ENCODE data around the gene DRAXIN.

DRAXIN gene

GRCh38 chr1:11668516-11668915, 23.0 kb upstream of the DRAXIN start:
- no peak for DNase-seq (ENCODE audit: low read depth in 2 of 2)
- TF ChIP-seq CTCF (IDR thresholded peaks at IDR 0.05; ENCODE audit: low read depth, low read length): no peak
- no peak overlapping the region for H3K4me3 ChIP-seq (replicated peaks in 1 of 2; ENCODE audit: low read depth in 2 of 2, low read length in 2 of 2)

GRCh38 chr1:11670747-11671146, 20.8 kb upstream of the DRAXIN start:
- no peak for DNase-seq (ENCODE audit: low read depth in 2 of 2)
- no peak for TF ChIP-seq CTCF (IDR thresholded peaks at IDR 0.05; ENCODE audit: low read depth, low read length)
- H3K4me3 ChIP-seq (replicated peaks in 1 of 2; ENCODE audit: low read depth in 2 of 2, low read length in 2 of 2): no peak overlapping the region

- DNase-seq (ENCODE audit: low read depth in 2 of 2): no peak
- no peak for TF ChIP-seq CTCF (IDR thresholded peaks at IDR 0.05; ENCODE audit: low read depth, low read length)
- no peak overlapping the region for H3K4me3 ChIP-seq (replicated peaks in 1 of 2; ENCODE audit: low read depth in 2 of 2, low read length in 2 of 2)
These were observed 20.3 kb upstream of the DRAXIN start for GRCh38 chr1:11671205-11671543.

- no peak for DNase-seq (ENCODE audit: low read depth in 2 of 2)
- no peak for TF ChIP-seq CTCF (IDR thresholded peaks at IDR 0.05; ENCODE audit: low read depth, low read length)
These were observed 19.8 kb upstream of the DRAXIN start for GRCh38 chr1:11671544-11672286.

GRCh38 chr1:11673089-11673769, 18.3 kb upstream of the DRAXIN start:
- no peak for TF ChIP-seq CTCF (IDR thresholded peaks at IDR 0.05; ENCODE audit: low read depth, low read length)
- no peak for DNase-seq (ENCODE audit: low read depth in 2 of 2)
- no peak overlapping the region for H3K4me3 ChIP-seq (replicated peaks in 1 of 2; ENCODE audit: low read depth in 2 of 2, low read length in 2 of 2)

More at GRCh38 chr1:11671544-11672286, 19.8 kb upstream of the DRAXIN start:
- H3K4me3 ChIP-seq (replicated peaks in 1 of 2; ENCODE audit: low read depth in 2 of 2, low read length in 2 of 2): no peak overlapping the region

- no peak for DNase-seq (ENCODE audit: low read depth in 2 of 2)
- no peak for TF ChIP-seq CTCF (IDR thresholded peaks at IDR 0.05; ENCODE audit: low read depth, low read length)
- no peak overlapping the region for H3K4me3 ChIP-seq (replicated peaks in 1 of 2; ENCODE audit: low read depth in 2 of 2, low read length in 2 of 2)
These were observed 17.0 kb upstream of the DRAXIN start for GRCh38 chr1:11674488-11674887.

Measured in cardiac fibroblast (primary cell).